Osteoblast (primary cell): ENCODE data around the gene PGAP1. TPM values are rescaled to one million over a fixed set of nuclear protein-coding genes. Genes with fewer than 3 reads are reported as not detected.

Source experiments
- DNase-seq: peaks from one replicate; pipeline ENCODE4 v3.0.0; 2011; ENCODE audit warnings: low spot score, mixed read lengths; ENCODE audit not compliant: insufficient read length; ENCODE audit errors: missing footprints
- H2AFZ ChIP-seq: 2 replicates; pipeline ENCODE4 v1.6.0; 2011; ENCODE audit warnings: mild to moderate bottlenecking, low read length
- H3K27ac ChIP-seq: 2 replicates; pipeline ENCODE4 v1.5.1; 2011; ENCODE audit warnings: mild to moderate bottlenecking, low read depth, low read length, moderate library complexity
- H3K27me3 ChIP-seq: 2 replicates; pipeline ENCODE4 v1.6.0; 2012; ENCODE audit warnings: mild to moderate bottlenecking, control low read depth, inconsistent platforms, low read length, moderate library complexity; ENCODE audit not compliant: insufficient read depth
- H3K36me3 ChIP-seq: 2 replicates; pipeline ENCODE4 v1.5.1; 2011; ENCODE audit warnings: mild to moderate bottlenecking, low read length, control low read depth, moderate library complexity; ENCODE audit not compliant: insufficient read depth
- H3K4me1 ChIP-seq: 2 replicates; pipeline ENCODE4 v1.5.1; 2011; ENCODE audit warnings: mild to moderate bottlenecking, low read length, control low read depth, moderate library complexity; ENCODE audit not compliant: insufficient read depth
- H3K4me2 ChIP-seq: 2 replicates; pipeline ENCODE4 v1.6.0; 2011; ENCODE audit warnings: mild to moderate bottlenecking, low read length; ENCODE audit not compliant: insufficient read depth
- H3K4me3 ChIP-seq: fragments of 200-600 bp; sonication (generic); 3 replicates; pipeline ENCODE4 v1.5.1; 2012; ENCODE audit warnings: mild to moderate bottlenecking, low read length, inconsistent platforms; ENCODE audit not compliant: insufficient read depth
- H3K79me2 ChIP-seq: 2 replicates; pipeline ENCODE4 v1.6.0; 2012; ENCODE audit warnings: mild to moderate bottlenecking, low read length, control low read depth, inconsistent platforms; ENCODE audit not compliant: insufficient read depth
- H3K9me3 ChIP-seq: 2 replicates; pipeline ENCODE4 v1.5.1; 2011; ENCODE audit warnings: low read depth, low read length, control low read depth
- H4K20me1 ChIP-seq: 2 replicates; pipeline ENCODE4 v1.6.0; 2012; ENCODE audit warnings: mild to moderate bottlenecking, low read length, control low read depth; ENCODE audit not compliant: insufficient read depth
- total RNA-seq: library from RNA; depleted of rRNA; stranded (reverse); fragments of >200 nt; gene quantifications from 2 replicates; pipeline ENCODE4 v1.2.3, GENCODE V29; 2012
- TF ChIP-seq, protein P1 (sequence below): IDR thresholded peaks from 2 replicates; pipeline ENCODE4 v1.5.1; 2011; ENCODE audit warnings: mild to moderate bottlenecking, low read depth, low read length, moderate library complexity; ENCODE audit errors: extremely low read depth

The PGAP1 gene
- total RNA-seq, 1 donor: 7.2 TPM

DNA sequence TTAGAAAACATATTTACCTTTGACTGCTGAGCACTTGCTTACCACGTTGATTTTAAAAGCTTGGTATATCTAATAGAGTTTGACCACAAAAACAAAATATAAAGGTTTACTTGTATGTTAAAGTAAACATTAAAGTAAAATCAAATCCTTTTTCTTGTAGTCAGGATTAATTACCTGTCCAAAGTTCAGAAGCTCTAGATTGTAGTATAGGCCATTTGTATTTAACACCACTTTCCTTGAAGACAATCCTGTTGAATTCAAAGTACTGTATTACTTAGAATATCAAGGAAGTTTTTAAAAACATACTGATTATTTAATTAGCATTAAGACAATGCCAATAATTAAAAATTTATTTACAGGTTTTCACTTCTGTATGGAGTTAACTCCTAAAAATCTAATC is 53.0 kb downstream of the PGAP1 start:
- H3K4me2 ChIP-seq: no peak overlapping the region
- no peaks in the 10 kb centered on the region for H3K4me1 ChIP-seq
- no peaks in the 10 kb centered on the region for H3K9me3 ChIP-seq
- peaks cover 3% of the 10 kb centered on the region for H3K36me3 ChIP-seq
- TF ChIP-seq, protein P1, sequence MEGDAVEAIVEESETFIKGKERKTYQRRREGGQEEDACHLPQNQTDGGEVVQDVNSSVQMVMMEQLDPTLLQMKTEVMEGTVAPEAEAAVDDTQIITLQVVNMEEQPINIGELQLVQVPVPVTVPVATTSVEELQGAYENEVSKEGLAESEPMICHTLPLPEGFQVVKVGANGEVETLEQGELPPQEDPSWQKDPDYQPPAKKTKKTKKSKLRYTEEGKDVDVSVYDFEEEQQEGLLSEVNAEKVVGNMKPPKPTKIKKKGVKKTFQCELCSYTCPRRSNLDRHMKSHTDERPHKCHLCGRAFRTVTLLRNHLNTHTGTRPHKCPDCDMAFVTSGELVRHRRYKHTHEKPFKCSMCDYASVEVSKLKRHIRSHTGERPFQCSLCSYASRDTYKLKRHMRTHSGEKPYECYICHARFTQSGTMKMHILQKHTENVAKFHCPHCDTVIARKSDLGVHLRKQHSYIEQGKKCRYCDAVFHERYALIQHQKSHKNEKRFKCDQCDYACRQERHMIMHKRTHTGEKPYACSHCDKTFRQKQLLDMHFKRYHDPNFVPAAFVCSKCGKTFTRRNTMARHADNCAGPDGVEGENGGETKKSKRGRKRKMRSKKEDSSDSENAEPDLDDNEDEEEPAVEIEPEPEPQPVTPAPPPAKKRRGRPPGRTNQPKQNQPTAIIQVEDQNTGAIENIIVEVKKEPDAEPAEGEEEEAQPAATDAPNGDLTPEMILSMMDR: no peak
- no peaks in the 10 kb centered on the region for H4K20me1 ChIP-seq
- H3K79me2 ChIP-seq: no peaks in the 10 kb centered on the region
- no peak overlapping the region for H2AFZ ChIP-seq
- no peaks in the 10 kb centered on the region for H3K27me3 ChIP-seq
- no peak overlapping the region for H3K27ac ChIP-seq
- no peak overlapping the region for H3K4me3 ChIP-seq
- DNase-seq: no peak

DNA sequence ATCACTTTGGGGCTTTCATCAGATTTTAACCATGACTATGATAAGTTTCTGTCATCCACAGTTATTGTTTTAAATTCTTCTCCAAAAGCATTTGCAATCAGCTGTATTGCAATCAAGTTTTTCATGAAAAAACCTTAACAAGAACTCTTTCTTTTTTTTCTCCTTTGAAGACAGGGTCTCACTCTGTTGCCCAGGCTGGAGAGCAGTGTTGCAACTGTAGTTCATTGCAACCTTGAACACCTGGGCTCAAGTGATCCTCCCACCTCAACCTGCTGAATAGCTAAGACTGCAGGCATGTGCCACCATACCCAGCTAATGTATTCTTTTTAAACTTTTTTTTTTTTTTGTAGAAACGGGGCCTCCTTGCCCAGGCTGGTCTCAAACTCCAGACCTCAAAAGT is 71.9 kb downstream of the PGAP1 start:
- Histone ChIP-seq H3K27me3 (no peaks in the 10 kb centered on the region), H3K79me2 (no peaks in the 10 kb centered on the region), H3K4me1 (no peaks in the 10 kb centered on the region), H2AFZ (no peak overlapping the region), H3K9me3 (no peaks in the 10 kb centered on the region), H3K4me3 (no peak overlapping the region), H3K27ac (no peak overlapping the region), H3K36me3 (no peaks in the 10 kb centered on the region), H4K20me1 (no peaks in the 10 kb centered on the region), H3K4me2 (no peak overlapping the region)
- no peak for DNase-seq
- TF ChIP-seq, protein P1: no peak

DNA sequence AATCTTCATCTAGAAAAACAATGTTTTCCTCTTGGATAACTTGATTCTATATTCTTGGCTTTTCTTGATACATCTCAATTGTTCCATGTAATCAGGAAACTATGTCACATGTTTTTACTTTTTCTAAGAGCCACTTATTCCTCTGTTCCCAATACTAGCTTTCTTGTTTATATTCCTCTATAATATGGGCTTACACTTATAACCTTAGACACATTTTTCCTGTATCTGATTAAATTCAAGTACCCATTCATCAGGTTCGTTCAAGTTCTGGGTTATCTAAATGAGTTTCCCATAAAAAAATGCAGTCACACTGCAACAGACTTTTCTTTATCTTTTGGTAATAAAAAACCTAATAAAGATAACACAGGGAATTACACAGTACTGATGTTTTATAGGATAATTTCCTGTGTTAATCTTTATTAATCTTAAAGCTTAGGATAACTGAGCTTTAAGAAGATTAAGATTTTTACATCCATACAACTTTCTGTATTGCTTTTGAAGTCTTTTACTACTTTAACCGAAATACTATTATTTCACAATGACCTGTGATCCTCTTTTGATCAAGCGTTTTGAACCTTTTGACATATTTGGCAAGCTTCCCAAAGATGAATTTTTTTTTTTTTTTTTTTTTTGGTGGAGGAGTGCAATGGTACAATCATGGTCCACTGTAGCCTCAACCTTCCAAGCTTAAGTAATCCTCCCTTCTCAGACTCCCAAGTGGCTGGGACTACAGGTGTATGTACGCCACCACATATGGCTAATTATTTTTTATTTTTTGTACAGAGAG is 73.0 kb downstream of the PGAP1 start:
- Histone ChIP-seq H3K36me3 (no peaks in the 10 kb centered on the region), H2AFZ (no peak overlapping the region), H4K20me1 (no peaks in the 10 kb centered on the region), H3K4me3 (no peak overlapping the region), H3K27me3 (no peaks in the 10 kb centered on the region), H3K9me3 (no peaks in the 10 kb centered on the region), H3K4me1 (no peaks in the 10 kb centered on the region), H3K27ac (no peak overlapping the region), H3K79me2 (no peaks in the 10 kb centered on the region), H3K4me2 (no peak overlapping the region)
- DNase-seq: no peak
- TF ChIP-seq, protein P1: no peak

DNA sequence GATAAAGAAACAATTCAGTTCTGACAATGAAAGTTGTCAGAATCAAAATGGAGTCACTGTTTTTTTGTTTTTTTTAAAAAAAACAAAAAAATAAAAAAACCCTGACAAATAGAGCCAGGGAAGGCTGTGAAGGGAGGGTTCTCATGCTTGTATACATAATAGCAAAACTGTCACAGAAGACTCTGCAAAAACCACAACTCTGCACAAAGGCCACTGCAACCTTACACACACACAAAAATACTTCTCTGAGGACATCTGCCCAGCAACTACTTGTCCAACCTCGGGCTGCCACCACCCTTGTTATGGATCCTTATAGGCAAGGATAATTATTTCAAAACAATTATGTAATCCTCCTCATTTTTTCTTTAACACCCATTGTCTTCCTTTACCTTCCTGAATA is 75.4 kb downstream of the PGAP1 start:
- DNase-seq: no peak
- Histone ChIP-seq H3K36me3 (no peaks in the 10 kb centered on the region), H2AFZ (no peak overlapping the region), H3K79me2 (no peaks in the 10 kb centered on the region), H3K9me3 (no peaks in the 10 kb centered on the region), H4K20me1 (no peaks in the 10 kb centered on the region), H3K27ac (no peak overlapping the region), H3K4me1 (no peaks in the 10 kb centered on the region), H3K4me2 (no peak overlapping the region), H3K4me3 (no peak overlapping the region), H3K27me3 (no peaks in the 10 kb centered on the region)
- TF ChIP-seq, protein P1: no peak
